ENCODE results near the gene TBC1D24. TPM values are rescaled to one million over a fixed set of nuclear protein-coding genes. Genes with fewer than 3 reads are reported as not detected.

The TBC1D24 gene
- polyA plus RNA-seq, 1 donor = 30.0 TPM

- no peak for DNase-seq
These were observed 23.9 kb upstream of the TBC1D24 start for GRCh38 chr16:2450975-2451381.

DNA sequence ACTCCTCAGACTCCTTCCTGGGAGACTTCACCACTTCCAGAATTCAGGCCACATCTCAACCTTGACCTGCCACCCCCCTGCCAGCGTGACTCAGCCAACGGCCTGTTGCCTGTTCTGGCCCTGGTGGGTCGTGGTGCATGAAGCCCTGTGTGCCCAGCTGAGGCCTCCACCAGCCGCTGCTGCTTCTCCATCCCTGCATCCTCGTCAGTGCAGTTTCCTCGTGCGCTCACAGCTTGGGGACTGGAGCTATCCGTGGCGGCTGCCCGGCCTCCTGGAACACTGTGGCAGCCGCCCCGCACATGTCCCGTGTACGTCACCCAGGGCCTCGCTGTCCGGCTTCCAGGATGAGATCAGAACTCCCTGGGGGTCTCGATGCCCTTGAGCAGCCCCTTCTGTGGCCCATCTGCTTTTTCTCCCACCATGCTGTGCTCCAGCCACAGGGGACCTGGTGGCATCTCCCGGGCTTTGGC is 23.0 kb upstream of the TBC1D24 start:
- DNase-seq = no peak

DNA sequence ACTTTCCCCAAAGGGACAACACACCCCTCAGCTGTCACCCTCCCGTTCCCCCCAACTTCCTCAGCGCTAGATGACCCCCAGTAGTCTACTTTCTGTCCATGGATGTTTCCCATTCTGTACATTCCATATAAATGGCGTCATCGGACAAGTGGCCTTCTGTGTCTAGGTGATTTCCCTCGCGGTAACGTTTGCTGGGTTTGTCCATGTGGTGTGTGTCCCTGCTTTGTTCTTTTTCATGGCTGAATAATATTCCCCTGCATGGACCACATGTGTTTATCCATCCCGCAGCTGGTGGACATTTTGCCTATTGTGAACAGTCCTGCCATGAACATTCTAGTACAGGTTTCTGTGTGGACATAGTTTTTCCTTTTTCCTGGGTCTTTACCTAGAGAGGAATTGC is 22.3 kb upstream of the TBC1D24 start:
- no peak for DNase-seq

DNA sequence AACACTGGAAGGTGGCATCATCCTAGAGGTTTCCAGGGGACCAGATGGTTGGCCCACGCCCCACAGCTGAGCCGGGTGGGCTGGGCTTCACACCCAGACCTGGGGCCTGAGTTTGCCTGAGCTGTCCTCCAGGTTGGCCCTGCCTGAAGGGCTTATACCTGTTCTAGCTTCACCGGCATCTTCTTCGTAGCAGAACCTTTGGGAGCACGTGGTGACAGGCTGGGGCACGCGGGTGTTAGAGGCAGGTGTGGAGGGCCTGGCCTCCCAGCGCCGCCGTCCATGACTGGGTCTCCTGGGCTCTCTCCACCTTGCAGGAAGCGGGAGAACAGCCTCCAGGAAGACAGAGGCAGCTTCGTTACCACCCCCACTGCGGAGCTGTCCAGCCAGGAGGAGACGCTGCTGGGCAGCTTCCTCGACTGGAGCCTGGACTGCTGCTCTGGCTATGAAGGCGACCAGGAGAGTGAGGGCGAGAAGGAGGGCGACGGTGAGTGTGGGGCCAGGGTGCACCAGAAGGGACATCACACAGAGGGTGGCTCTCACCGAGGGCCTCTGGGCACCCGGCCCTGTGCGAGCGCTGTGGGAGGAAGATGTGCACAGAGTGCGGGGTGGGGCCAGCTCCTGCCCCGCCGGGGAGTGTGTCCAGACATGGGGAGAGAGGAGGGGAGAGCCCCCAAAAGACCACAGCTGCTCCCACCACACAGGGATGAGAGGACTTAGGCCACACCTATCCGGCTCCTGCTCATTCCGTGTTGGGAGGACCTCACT is 19.7 kb upstream of the TBC1D24 start:
- DNase-seq = no peak

GRCh38 chr16:2456551-2457153 is 18.3 kb upstream of the TBC1D24 start:
- DNase-seq = no peak

GRCh38 chr16:2457267-2457666 is 17.7 kb upstream of the TBC1D24 start:
- no peak for DNase-seq

DNA sequence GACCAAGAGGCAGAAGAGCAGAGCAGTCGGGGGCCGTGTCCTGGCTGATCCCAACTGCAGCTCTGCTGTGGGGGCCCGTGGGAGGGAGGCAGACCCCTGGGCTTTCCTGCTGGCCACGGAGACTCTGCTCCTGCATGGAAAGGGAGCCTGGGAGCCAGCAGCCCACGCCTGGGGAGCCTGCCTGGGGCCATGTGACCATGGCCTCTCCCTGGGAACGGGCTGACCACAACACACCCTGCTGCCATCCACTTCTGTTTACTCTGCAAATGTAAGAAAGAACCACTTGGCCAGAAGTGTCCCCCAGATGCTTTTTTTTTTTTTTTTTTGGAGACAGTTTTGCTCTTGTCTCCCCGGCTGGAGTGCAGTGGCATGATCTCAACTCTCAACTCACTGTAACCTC is 17.0 kb upstream of the TBC1D24 start:
- DNase-seq = no peak

DNA sequence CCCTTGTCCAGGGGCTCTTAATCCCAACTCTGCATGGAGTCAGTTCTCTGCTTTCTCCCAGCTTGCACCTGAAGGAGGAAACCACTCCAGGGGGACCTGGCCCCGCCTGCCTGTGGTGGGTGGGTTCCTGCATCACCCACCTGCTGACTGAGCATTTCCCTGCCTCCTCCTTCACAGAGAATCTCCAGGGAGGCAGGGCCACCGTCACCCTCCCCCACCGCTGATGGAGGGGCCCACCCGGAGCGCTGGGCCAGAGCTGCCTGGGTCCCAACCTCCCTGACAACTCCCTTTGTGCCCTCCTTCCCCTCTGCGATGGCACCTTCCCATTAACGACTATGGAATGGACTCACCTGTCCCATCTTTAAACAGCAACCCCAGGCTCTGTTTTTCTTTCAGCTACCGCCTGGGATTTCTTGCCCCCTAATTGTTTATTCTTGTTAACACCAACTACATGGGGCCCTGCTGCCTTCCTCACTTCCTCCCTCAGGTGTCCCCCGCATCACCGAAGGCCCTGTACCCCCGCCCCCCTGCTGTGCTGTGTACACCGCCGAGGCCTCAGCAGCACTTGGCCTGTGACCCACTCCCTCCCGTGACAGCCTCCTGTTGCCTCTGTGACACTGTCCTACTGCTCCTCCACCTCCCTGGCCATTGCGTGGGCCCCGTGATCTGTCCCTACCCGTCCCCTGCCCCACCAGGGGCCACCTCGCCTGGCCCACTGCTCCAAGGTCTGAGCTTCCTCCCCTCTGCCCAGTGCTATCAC is 15.9 kb upstream of the TBC1D24 start:
- no peak for DNase-seq

DNA sequence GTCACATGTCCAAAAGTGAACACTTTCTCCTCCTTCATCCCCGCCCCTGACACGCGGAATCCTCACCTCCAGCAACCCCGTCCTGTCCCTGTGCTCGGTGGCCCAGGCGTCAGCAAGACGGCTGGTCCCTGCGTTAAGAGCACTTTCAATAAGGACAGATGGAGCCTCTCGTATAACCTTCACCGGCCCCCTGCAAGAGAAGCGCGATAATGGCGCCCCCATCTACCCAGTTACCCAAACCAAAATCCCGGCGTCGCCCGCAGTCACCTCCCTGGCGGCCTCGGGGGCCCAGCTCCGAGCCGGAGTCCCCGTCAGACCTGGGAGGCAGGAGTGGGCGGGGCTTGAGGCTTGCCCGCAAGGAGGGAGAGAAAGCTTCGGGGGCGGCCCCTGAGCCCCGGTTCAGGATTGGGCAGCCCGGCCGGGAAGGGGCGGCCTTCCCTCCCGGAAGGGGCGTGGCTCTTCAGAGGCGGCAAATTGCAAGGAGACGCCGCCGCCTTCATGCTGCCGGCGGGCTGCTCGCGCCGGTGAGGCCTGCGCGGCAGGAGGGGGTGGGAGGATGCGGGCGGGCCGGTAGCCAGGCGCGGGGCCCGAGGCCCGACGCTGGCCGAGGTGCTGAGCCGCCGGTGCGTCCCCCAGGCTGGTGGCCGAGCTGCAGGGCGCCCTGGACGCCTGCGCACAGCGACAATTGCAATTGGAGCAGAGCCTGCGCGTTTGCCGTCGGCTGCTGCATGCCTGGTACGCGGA is 15.1 kb upstream of the TBC1D24 start, which contains the start of gene TEDC2:
TSS of gene TEDC2 (plus strand) at position 463 of the 744 bp plus-strand sequence. CDS start at position 499, 36 bp downstream.
- DNase-seq = peak; percentile 95

DNA sequence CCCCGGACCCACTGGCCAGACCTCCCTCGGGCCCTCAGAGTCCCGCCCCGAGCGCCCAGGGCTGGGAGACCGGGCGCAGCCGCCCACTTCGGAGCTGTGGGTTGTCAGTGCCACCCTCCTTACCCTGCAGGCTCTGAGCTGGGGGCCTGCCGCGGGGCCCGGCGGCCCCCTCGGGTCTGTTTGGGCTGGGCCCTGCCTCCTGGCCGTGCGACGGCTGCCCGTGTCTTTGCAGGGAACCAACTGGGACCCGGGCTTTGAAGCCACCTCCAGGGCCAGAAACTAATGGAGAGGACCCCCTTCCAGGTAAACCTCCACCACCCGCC is 14.6 kb upstream of the TBC1D24 start:
- DNase-seq = no peak

DNA sequence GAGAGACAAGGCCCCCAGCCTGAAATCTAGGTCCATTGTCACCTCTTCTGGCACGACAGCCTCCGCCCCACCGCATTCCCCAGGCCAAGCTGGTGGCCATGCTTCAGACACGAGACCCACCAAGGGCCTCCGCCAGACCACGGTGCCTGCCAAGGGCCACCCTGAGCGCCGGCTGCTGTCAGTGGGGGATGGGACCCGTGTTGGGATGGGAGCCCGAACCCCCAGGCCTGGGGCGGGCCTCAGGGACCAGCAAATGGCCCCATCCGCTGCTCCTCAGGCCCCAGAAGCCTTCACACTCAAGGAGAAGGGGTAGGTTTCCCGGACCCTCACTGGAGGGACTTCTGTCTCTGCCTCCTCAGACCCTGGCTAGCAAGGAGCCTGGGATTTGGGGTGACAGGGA is 14.0 kb upstream of the TBC1D24 start:
- DNase-seq = no peak

DNA sequence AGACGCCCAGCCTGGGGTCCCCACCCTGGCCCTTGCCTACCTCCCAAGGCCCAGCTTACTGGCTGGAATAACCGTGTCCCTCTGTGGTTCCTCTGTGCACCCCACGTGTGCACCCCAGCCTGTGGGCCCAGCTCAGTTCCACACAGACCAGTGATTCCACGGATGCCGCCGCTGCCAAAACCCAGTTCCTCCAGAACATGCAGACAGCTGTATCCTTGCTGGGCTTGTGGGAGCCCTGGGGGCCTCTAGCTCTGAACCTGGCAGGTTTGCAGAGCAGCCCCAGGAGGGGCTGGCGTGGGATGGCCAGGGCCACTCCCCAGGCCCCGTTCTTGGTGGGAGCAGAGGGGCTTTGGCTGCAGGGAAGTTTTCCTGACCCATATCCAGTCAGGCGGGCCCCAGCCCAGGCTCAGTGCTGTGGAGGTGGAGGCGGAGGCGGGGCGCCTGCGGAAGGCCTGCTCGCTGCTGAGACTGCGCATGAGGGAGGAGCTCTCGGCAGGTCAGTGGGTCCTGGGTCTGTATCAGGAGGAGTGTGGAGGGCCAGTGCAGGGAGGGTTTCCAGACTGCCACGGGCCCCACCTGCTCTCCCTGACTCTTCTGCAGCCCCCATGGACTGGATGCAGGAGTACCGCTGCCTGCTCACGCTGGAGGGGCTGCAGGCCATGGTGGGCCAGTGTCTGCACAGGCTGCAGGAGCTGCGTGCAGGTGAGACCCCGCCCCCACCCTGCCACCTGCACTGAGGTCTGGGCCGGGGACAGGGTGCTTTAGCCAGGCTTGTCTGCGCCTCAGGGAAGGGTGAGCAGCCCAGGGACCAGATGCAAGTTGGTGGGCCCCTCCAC is 12.7 kb upstream of the TBC1D24 start:
- no peak for DNase-seq

DNA sequence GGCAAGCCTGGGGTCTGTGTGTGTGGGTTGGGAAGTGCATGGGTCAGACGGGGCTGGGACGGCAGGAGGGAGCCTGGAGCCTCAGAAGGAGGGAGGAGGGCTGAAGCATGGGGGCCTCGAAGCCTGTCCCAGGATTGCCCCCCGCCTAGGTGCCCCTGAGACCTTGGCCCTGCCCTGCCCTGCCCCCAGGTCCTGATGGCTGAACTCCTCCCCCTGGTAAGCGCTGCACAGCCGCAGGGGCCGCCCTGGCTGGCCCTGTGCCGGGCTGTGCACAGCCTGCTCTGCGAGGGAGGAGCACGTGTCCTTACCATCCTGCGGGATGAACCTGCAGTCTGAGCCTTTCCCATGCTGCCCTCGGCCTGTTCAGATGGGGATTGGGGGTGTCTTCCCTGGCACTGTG is 10.6 kb upstream of the TBC1D24 start:
- DNase-seq = no peak

- DNase-seq = no peak
These were observed 9.1 kb upstream of the TBC1D24 start for GRCh38 chr16:2465653-2466415.

DNA sequence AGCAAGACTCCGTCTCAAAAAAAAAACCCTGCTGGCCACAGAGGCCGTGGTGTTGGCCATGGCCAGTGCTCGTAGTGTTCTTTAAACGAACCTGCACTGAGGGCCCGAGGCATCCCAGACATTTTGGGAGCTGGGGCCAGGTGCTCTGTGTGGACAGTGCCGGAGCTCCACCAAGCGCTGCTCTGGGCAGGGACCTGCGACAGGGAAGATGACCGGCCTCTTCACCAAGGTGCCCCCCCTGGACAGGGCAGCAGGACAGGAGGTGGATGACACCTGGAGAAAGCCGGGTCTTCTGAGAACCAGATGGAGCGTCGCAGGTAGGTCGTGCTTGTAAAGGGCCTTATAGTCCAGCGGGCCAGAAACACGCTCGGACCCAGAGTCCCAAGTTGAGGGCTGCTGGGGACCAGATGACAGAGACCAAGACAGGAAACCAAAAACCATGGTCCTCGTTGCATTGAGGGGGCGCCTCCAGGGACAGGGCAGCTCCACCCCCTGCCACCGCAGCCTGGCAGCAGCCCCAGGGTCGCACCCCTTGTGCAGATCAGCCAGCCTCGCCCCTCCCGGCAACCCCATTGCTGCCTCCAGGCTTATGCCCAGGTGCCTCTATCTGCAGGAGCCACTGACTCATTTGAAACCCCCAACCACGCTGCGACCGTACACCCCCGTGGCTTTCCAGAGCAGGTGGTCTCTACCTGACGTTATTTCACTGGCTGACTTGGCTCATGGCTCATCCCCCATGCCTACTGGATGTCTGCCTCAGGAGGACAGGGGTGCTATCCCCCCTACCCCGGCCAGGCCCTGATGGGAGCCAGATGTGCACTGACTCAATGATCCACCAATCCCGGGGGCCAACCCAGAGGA is 8.0 kb upstream of the TBC1D24 start:
- no peak for DNase-seq

GRCh38 chr16:2467528-2468232 is 7.2 kb upstream of the TBC1D24 start:
- DNase-seq = peak; percentile 92

DNA sequence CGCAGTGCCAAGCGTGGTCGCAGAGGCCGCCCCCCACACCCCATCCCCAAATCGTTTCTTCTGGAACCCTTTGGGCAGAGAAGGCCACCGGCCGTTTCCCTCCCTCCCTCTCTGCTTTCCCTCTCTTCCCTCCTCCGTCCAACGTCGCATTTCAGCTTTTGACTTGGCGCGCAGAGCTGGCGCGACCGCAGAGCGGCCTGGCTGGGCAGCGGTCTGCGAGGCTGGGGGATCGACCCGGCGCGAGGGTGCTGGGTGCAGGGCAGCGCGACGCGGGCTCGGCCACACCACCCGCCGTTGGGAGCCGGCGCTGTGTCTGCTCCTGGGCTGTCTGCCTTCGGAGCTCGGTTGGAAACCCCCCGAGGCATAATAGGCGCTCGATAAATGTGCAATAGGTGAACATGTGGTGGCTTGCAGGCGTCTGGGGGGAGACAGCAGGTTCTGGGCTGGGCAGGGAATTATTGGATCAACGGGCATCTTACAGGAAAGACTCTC is 6.6 kb upstream of the TBC1D24 start:
- peak; percentile 52 for DNase-seq

DNA sequence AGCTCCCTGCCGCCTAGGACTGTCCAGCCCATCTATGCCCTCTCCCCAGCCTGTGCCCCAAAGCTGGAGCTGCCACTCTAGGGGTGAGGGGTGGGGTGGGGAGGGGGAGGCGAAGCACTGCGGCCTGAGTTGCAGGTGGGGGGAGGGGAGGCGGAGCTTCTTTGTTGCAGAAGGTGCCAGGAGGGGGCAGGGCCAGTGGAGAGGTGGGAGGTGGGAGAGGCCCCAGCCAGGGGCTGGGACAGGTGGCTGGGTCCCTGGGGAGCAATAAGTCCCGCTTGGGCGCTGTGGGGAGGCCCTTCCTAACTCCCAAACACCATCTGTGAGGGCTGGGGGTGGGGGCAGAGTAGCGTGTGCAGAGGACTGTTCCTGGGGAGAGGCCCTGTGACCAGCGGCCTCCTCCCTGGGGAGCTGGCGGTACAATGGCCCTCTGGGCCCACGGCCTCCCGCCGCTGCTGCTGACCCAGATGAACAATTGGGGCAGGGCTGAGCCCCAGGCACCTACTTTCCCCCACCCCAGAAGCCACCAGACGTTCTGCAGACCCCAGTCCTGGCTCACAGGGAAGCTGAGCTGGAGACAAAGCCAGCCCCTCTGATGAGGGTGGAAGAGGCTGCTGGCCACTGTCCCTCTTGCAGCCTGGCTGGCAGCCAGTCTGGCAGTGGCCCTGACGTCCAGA is 6.1 kb upstream of the TBC1D24 start:
- DNase-seq = no peak

Measured in hindlimb muscle (tissue), 1 donor.